Type B pancreatic cell (in vitro differentiated cells): ENCODE data around the gene RNF217. TPM values are rescaled to one million over a fixed set of nuclear protein-coding genes. Genes with fewer than 3 reads are reported as not detected.

Experiments
- DNase-seq: peaks from one replicate; pipeline ENCODE4 v3.0.0; 2021; ENCODE audit warnings: mixed read lengths; ENCODE audit not compliant: unreplicated experiment; ENCODE audit errors: extremely low spot score
- H3K27ac Mint-ChIP-seq: 2 replicates; pipeline ENCODE4 v1.8.0; 2021; ENCODE audit warnings: mild to moderate bottlenecking, mixed read lengths
- H3K27me3 Mint-ChIP-seq: 2 replicates; pipeline ENCODE4 v1.8.0; 2021; ENCODE audit warnings: mixed read lengths
- H3K36me3 Mint-ChIP-seq: 2 replicates; pipeline ENCODE4 v1.8.0; 2021; ENCODE audit warnings: mixed read lengths
- H3K4me1 Mint-ChIP-seq: one replicate; pipeline ENCODE4 v1.8.0; 2021; ENCODE audit warnings: mixed read lengths; ENCODE audit not compliant: unreplicated experiment
- H3K4me3 Mint-ChIP-seq: 2 replicates; pipeline ENCODE4 v1.8.0; 2021; ENCODE audit warnings: mild to moderate bottlenecking, mixed read lengths
- H3K9me3 Mint-ChIP-seq: 2 replicates; pipeline ENCODE4 v1.8.0; 2021; ENCODE audit warnings: mixed read lengths
- total RNA-seq: library from RNA; stranded (reverse); gene quantifications from 2 replicates; pipeline ENCODE4 v1.2.1, GENCODE V29; 2021; ENCODE audit warnings: low replicate concordance
- TF ChIP-seq, protein P1 (sequence below): fragments of 200-600 bp; sonication (generic); conservative IDR thresholded peaks from 2 replicates; pipeline ENCODE4 v1.5.0; 2021; ENCODE audit warnings: antibody characterized with exemption, mild to moderate bottlenecking

Gene RNF217
- total RNA-seq, 1 donor from 2014 or later, result 22.1 TPM

DNA sequence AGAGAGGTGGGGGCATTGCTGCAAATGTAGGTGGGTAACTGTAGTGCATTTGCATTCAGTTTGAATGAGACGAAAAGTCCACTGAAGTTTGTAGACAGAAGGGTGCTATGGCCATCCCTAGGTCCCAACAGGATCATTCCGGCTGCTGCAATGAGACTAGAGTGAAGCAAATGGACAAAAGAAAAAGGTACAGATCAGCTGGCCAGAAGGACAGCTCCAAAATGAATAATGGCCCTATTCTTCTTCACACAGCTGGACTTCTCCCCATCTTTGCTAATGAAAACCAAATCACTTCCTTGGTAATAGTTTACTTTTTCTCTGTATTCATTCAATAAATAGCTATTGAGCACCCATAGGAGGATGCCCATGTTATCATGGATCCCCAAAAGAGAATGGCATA, 134.9 kb downstream of the RNF217 start:
- DNase-seq, result no peak

DNA sequence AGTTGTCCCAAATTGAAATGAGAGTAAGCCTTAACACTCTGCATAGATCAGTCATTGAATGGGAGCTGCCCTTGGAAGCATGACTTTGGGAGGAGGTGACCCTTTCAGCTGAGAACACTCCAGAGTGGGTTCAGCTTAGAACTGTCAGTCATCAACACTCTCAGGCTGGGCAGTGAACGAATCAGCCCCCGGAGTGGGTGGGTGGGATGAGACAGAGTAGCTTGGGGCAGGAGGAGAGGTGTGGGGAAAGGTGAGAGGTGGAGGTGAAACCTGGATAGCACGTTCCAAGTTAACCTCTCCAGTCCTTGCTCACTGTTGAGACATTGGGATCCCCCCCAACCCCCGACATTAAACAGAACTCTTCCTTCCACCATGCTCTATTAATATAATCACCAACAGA, 136.0 kb downstream of the RNF217 start:
- DNase-seq, result no peak
- Mint-ChIP-seq H3K27me3 (peaks cover 10% of the 10 kb centered on the region), H3K27ac (no peak overlapping the region), H3K36me3 (no peaks in the 10 kb centered on the region), H3K4me3 (no peak overlapping the region), H3K4me1 (peaks cover 12% of the 10 kb centered on the region), H3K9me3 (no peaks in the 10 kb centered on the region)
- TF ChIP-seq, protein P1, sequence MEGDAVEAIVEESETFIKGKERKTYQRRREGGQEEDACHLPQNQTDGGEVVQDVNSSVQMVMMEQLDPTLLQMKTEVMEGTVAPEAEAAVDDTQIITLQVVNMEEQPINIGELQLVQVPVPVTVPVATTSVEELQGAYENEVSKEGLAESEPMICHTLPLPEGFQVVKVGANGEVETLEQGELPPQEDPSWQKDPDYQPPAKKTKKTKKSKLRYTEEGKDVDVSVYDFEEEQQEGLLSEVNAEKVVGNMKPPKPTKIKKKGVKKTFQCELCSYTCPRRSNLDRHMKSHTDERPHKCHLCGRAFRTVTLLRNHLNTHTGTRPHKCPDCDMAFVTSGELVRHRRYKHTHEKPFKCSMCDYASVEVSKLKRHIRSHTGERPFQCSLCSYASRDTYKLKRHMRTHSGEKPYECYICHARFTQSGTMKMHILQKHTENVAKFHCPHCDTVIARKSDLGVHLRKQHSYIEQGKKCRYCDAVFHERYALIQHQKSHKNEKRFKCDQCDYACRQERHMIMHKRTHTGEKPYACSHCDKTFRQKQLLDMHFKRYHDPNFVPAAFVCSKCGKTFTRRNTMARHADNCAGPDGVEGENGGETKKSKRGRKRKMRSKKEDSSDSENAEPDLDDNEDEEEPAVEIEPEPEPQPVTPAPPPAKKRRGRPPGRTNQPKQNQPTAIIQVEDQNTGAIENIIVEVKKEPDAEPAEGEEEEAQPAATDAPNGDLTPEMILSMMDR, result no peak

More for the DNA sequence above, 134.9 kb downstream of the RNF217 start:
- TF ChIP-seq, protein P1, result no peak
- no peaks in the 10 kb centered on the region for H3K36me3 Mint-ChIP-seq
- H3K4me3 Mint-ChIP-seq, result no peak overlapping the region
- no peak overlapping the region for H3K27ac Mint-ChIP-seq
- H3K27me3 Mint-ChIP-seq, result peaks cover 10% of the 10 kb centered on the region
- no peaks in the 10 kb centered on the region for H3K9me3 Mint-ChIP-seq
- H3K4me1 Mint-ChIP-seq, result peaks cover 12% of the 10 kb centered on the region

DNA sequence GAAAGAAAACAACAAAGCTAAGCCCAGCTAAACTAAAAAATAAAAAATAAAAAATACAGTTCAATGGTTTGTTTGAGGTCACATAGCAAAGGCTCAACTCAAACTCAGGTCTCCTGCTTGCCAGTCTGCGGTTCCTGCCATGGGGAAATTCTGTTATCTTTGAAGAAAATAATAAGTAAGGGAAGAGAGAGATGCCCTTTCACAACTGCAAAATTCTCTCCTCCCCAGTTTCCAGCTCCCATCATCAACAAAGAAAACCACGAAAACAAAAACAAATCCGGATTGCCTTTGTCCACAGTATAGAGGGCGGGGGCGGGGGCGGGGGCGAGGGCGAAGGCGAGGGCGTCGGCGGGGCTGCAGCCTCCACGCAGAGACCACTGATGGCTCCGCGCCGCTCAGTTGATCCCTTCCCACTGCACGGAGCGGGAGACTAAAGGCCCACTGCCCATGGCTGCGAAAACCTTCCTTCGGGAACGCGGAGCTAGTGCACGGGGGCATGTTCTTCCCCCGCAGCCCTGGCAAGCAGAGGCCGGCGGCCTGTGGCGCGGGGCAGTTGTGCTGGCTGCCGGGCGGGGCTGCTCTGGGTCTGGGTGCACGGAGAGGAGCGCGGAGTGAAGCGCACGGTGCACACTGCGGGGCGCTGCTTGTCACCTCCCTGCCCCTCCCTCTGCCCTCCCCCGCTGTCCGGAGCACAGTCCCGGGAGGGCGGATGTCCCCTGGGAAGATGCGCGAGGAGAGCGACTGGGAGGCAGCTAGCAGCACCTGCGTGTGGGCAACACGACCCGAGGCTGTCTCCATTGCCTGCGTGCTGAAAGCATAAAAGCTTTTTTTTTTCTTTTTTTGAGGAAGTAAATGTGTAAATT, 137.2 kb downstream of the RNF217 start:
- Mint-ChIP-seq H3K36me3 (no peaks in the 10 kb centered on the region), H3K4me3 (peak overlapping the region; percentile 85), H3K9me3 (no peaks in the 10 kb centered on the region), H3K27me3 (peaks cover 10% of the 10 kb centered on the region), H3K27ac (peak overlapping the region; percentile 51), H3K4me1 (peaks cover 18% of the 10 kb centered on the region)
- TF ChIP-seq, protein P1, result no peak
- DNase-seq, result peak; percentile 73

GRCh38 chr6:125100074-125100652, 137.9 kb downstream of the RNF217 start:
- peak overlapping the region; percentile 51 for H3K27ac Mint-ChIP-seq
- TF ChIP-seq, protein P1, result no peak
- H3K27me3 Mint-ChIP-seq, result peaks cover 10% of the 10 kb centered on the region
- H3K4me1 Mint-ChIP-seq, result peaks cover 24% of the 10 kb centered on the region
- DNase-seq, result no peak
- peak overlapping the region; percentile 85 for H3K4me3 Mint-ChIP-seq
- no peaks in the 10 kb centered on the region for H3K36me3 Mint-ChIP-seq
- no peaks in the 10 kb centered on the region for H3K9me3 Mint-ChIP-seq

DNA sequence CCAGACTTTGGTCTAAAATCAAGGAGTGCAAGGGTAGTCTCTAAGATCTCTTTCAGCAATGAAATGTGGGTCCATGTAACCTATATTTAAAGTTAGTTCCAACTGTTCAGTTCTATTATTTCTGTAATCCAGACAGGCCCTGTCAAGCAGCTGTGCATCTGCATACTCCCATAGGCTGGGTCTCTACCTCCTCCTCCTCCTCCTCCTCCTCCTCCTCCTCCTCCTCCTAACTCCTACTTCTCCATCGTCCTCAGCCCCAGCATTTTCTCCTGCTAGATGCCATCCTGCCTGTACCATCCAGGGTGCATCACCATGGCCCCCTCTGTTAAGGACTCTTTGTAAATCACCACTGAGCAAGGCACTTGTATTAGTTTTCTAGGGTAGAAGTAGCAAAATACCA, 138.9 kb downstream of the RNF217 start:
- H3K27me3 Mint-ChIP-seq, result peaks cover 10% of the 10 kb centered on the region
- peak overlapping the region; percentile 12 for H3K27ac Mint-ChIP-seq
- peak overlapping the region; percentile 46 for H3K4me3 Mint-ChIP-seq
- H3K36me3 Mint-ChIP-seq, result no peaks in the 10 kb centered on the region
- DNase-seq, result no peak
- TF ChIP-seq, protein P1, result no peak
- no peaks in the 10 kb centered on the region for H3K9me3 Mint-ChIP-seq
- H3K4me1 Mint-ChIP-seq, result peaks cover 24% of the 10 kb centered on the region
